GM12874 (cell line): ENCODE results near the gene RPS6KA4.
A peak's percentile ranks its signal among the peaks of the same experiment; 100 is the strongest.

ENCODE experiments used
- TF ChIP-seq, protein P1 (sequence below): IDR thresholded peaks from 2 replicates; pipeline ENCODE4 v1.5.1; 2011; ENCODE audit warnings: low read depth, mild to moderate bottlenecking, control low read depth, low read length, moderate library complexity; ENCODE audit not compliant: insufficient read depth

RPS6KA4 gene

GRCh38 chr11:64340671-64341335 lies 18.2 kb upstream of the RPS6KA4 start:
- TF ChIP-seq, protein P1, sequence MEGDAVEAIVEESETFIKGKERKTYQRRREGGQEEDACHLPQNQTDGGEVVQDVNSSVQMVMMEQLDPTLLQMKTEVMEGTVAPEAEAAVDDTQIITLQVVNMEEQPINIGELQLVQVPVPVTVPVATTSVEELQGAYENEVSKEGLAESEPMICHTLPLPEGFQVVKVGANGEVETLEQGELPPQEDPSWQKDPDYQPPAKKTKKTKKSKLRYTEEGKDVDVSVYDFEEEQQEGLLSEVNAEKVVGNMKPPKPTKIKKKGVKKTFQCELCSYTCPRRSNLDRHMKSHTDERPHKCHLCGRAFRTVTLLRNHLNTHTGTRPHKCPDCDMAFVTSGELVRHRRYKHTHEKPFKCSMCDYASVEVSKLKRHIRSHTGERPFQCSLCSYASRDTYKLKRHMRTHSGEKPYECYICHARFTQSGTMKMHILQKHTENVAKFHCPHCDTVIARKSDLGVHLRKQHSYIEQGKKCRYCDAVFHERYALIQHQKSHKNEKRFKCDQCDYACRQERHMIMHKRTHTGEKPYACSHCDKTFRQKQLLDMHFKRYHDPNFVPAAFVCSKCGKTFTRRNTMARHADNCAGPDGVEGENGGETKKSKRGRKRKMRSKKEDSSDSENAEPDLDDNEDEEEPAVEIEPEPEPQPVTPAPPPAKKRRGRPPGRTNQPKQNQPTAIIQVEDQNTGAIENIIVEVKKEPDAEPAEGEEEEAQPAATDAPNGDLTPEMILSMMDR, result no peak

GRCh38 chr11:64341429-64341828 lies 17.5 kb upstream of the RPS6KA4 start:
- TF ChIP-seq, protein P1, result no peak

- TF ChIP-seq, protein P1, result peak; percentile 42
Measured at GRCh38 chr11:64341851-64342791, 16.8 kb upstream of the RPS6KA4 start.

DNA sequence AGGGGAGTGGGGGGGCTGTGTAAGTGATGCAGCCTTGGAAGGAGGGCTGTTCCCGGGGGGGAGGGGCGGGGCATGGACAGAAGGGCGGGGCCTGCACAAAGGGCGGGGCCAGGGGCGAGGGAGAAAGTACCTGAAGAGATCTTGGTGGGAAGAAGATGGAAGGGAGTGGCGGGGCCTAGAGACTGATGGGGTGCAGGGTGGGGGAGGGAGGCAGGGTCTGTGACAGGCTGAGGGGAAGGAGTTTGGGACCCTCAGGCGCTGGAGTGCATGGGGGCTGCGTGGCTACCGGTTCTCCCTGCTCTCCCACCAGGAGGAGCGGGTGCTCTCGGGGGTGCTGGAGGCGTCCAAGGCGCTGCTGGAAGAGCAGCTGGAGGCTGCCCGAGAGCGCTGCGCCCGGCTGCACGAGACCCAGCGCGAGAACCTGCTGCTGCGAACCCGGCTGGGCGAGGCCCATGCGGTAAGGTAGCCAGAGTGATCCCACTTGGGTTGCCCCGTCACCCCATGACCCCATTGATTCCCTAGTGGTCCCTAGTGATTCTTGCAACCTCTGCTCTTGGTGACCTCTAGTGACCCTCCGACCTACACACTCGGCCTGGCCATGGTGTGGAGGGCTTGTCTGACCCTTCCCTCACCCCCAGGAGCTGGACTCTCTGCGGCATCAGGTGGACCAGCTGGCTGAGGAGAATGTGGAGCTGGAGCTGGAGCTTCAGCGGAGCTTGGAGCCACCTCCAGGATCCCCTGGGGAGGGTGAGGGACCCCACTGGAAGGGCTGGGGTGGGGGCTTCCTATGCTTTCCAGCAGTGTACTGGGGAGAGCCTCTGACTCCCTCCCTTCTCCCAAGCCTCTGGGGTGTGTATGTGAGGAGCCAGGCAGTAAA lies 15.9 kb upstream of the RPS6KA4 start:
- TF ChIP-seq, protein P1, result no peak

GRCh38 chr11:64343767-64344559 lies 15.0 kb upstream of the RPS6KA4 start:
- TF ChIP-seq, protein P1, result peak; percentile 47; the same call in 1 of the 2 replicates

DNA sequence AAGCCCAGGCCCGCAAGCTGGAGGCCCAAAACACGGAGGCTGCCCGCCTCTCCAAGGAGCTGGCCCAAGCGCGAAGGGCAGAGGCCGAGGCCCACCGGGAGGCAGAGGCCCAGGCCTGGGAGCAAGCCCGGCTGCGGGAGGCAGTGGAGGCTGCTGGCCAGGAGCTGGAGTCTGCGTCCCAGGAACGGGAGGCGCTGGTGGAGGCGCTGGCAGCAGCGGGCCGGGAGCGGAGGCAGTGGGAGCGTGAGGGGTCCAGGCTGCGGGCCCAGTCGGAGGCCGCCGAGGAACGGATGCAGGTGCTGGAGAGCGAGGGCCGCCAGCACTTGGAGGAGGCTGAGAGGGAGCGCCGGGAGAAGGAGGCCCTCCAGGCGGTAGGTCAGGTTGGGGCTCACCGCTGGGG lies 14.2 kb upstream of the RPS6KA4 start:
- TF ChIP-seq, protein P1, result no peak
